Activated T-helper 17 cell treated with anti-CD3 and anti-CD28 coated beads, Interleukin-2, amount 50 U/mL, for 72 hours (primary cell): ENCODE data around the gene TTC23L. TPM values are rescaled to one million over a fixed set of nuclear protein-coding genes. Genes with fewer than 3 reads are reported as not detected.

Experiments used
- ATAC-seq: fragments of 150-1000 bp; cut with Tn5 transposase; replicated peaks from 2 replicates; pipeline ENCODE4 v1.10.0; 2021; ENCODE audit warnings: mild to moderate bottlenecking, moderate library complexity
- H3K27ac Mint-ChIP-seq: one replicate; pipeline ENCODE4 v1.8.0; 2022; ENCODE audit warnings: mixed read lengths
- H3K27me3 Mint-ChIP-seq: one replicate; pipeline ENCODE4 v1.8.0; 2022; ENCODE audit warnings: mixed read lengths
- H3K36me3 Mint-ChIP-seq: one replicate; pipeline ENCODE4 v1.8.0; 2022; ENCODE audit warnings: low read depth, mild to moderate bottlenecking, mixed read lengths
- H3K4me1 Mint-ChIP-seq: one replicate; pipeline ENCODE4 v1.8.0; 2022; ENCODE audit warnings: mixed read lengths
- H3K4me3 Mint-ChIP-seq: one replicate; pipeline ENCODE4 v1.8.0; 2022; ENCODE audit warnings: mild to moderate bottlenecking, mixed read lengths
- H3K9me3 Mint-ChIP-seq: one replicate; pipeline ENCODE4 v1.8.0; 2022; ENCODE audit warnings: mixed read lengths
- total RNA-seq, 2 donors: library from RNA; stranded (reverse); gene quantifications; one replicate each; pipeline ENCODE4 v1.2.3, GENCODE V29; 2022

Gene TTC23L
- total RNA-seq, 2 donors from 2014 or later, result 0.08 TPM; not detected in 1

- H3K4me1 Mint-ChIP-seq, result peaks cover 20% of the 10 kb centered on the region
- H3K4me3 Mint-ChIP-seq, result peak overlapping the region; percentile 88
- no peaks in the 10 kb centered on the region for H3K9me3 Mint-ChIP-seq
- H3K27ac Mint-ChIP-seq, result peak overlapping the region; percentile 95
- H3K27me3 Mint-ChIP-seq, result no peaks in the 10 kb centered on the region
- H3K36me3 Mint-ChIP-seq, result peaks cover 59% of the 10 kb centered on the region
- peak; percentile 80 for ATAC-seq
Measured at GRCh38 chr5:34929720-34930461, 90.9 kb downstream of the TTC23L start.

GRCh38 chr5:34930462-34930844 lies 91.5 kb downstream of the TTC23L start:
- Mint-ChIP-seq H3K27ac (peak overlapping the region; percentile 95), H3K4me3 (peak overlapping the region; percentile 88), H3K36me3 (peaks cover 59% of the 10 kb centered on the region), H3K4me1 (peaks cover 20% of the 10 kb centered on the region), H3K27me3 (no peaks in the 10 kb centered on the region), H3K9me3 (no peaks in the 10 kb centered on the region)
- no peak for ATAC-seq

GRCh38 chr5:34930870-34931269 lies 91.9 kb downstream of the TTC23L start:
- peak overlapping the region; percentile 88 for H3K4me3 Mint-ChIP-seq

GRCh38 chr5:34932947-34933346 lies 94.0 kb downstream of the TTC23L start:
- Mint-ChIP-seq H3K36me3 (peaks cover 60% of the 10 kb centered on the region), H3K4me3 (no peak overlapping the region), H3K4me1 (peaks cover 20% of the 10 kb centered on the region), H3K27me3 (no peaks in the 10 kb centered on the region), H3K9me3 (no peaks in the 10 kb centered on the region), H3K27ac (no peak overlapping the region)
- no peak for ATAC-seq

More at GRCh38 chr5:34930870-34931269, 91.9 kb downstream of the TTC23L start:
- peaks cover 59% of the 10 kb centered on the region for H3K36me3 Mint-ChIP-seq
- peaks cover 20% of the 10 kb centered on the region for H3K4me1 Mint-ChIP-seq
- no peak for ATAC-seq
- H3K9me3 Mint-ChIP-seq, result no peaks in the 10 kb centered on the region
- H3K27me3 Mint-ChIP-seq, result no peaks in the 10 kb centered on the region
- H3K27ac Mint-ChIP-seq, result peak overlapping the region; percentile 95

GRCh38 chr5:34941936-34942335 lies 103.0 kb downstream of the TTC23L start:
- ATAC-seq, result no peak
- Mint-ChIP-seq H3K27ac (no peak overlapping the region), H3K4me1 (no peaks in the 10 kb centered on the region), H3K9me3 (no peaks in the 10 kb centered on the region), H3K4me3 (no peak overlapping the region), H3K27me3 (no peaks in the 10 kb centered on the region), H3K36me3 (peaks cover 97% of the 10 kb centered on the region)

GRCh38 chr5:34944044-34944443 lies 105.1 kb downstream of the TTC23L start:
- Mint-ChIP-seq H3K27ac (no peak overlapping the region), H3K27me3 (no peaks in the 10 kb centered on the region), H3K4me1 (no peaks in the 10 kb centered on the region)

GRCh38 chr5:34944460-34945047 lies 105.6 kb downstream of the TTC23L start:
- H3K27ac Mint-ChIP-seq, result no peak overlapping the region
- H3K27me3 Mint-ChIP-seq, result no peaks in the 10 kb centered on the region
- no peak for ATAC-seq
- H3K9me3 Mint-ChIP-seq, result no peaks in the 10 kb centered on the region
- H3K4me1 Mint-ChIP-seq, result no peaks in the 10 kb centered on the region
- peaks cover 97% of the 10 kb centered on the region for H3K36me3 Mint-ChIP-seq
- no peak overlapping the region for H3K4me3 Mint-ChIP-seq

More at GRCh38 chr5:34944044-34944443, 105.1 kb downstream of the TTC23L start:
- no peaks in the 10 kb centered on the region for H3K9me3 Mint-ChIP-seq
- no peak for ATAC-seq
- H3K36me3 Mint-ChIP-seq, result peaks cover 97% of the 10 kb centered on the region
- H3K4me3 Mint-ChIP-seq, result no peak overlapping the region

Other genes with a start within 250 kb of the TTC23L start
- gene RAI14, start 182.8 kb upstream of the TTC23L start, total RNA-seq, result 1 to 10 TPM in 1 of 2 donors, under 1 TPM in 1; 0.41 to 3.3 TPM
- 10 to 100 TPM; 24.2 to 38.3 TPM for gene RAD1, start 76.3 kb downstream of the TTC23L start, total RNA-seq
- 10 to 100 TPM; 43.0 to 84.2 TPM for gene BRIX1, start 76.5 kb downstream of the TTC23L start, total RNA-seq
- gene DNAJC21, start 90.4 kb downstream of the TTC23L start, total RNA-seq, result 10 to 100 TPM; 33.2 to 53.4 TPM
- gene AGXT2, start 208.8 kb downstream of the TTC23L start, total RNA-seq, result not detected